Stimulated activated naive B cell treated with anti-CD40 and anti-IgM and Interleukin-4, amounts not matched to agents 10 μg/mL and 1 μg/mL and 100 μg/mL, for 72 hours (primary cell): Measurements from ENCODE around the gene DENR.
A peak's percentile ranks its signal among the peaks of the same experiment; 100 is the strongest.
"Not testable (repeated sequence)": the region's sequence is repeated elsewhere in the genome, so short reads cannot be mapped to it uniquely, and the experiment has no call there.

ENCODE experiments used
- ATAC-seq, 2 donors: fragments of 150-1000 bp; cut with Tn5 transposase; replicated peaks; 2 replicates each; pipeline ENCODE4 v1.10.0; 2021; ENCODE audit warnings: moderate library complexity in 1 of 2
- DNase-seq: peaks from one replicate; pipeline ENCODE4 v3.0.0; 2021
- H3K27ac Mint-ChIP-seq: one replicate; pipeline ENCODE4 v1.8.0; 2022; ENCODE audit warnings: mild to moderate bottlenecking, mixed read lengths
- H3K27me3 Mint-ChIP-seq, 2 donors: one replicate each; pipeline ENCODE4 v1.8.0; 2022; ENCODE audit warnings: mixed read lengths in 2 of 2
- H3K36me3 Mint-ChIP-seq, 2 donors: one replicate each; pipeline ENCODE4 v1.8.0; 2022; ENCODE audit warnings: mixed read lengths in 2 of 2, mild to moderate bottlenecking in 1 of 2
- H3K4me1 Mint-ChIP-seq, 2 donors: one replicate each; pipeline ENCODE4 v1.8.0; 2022; ENCODE audit warnings: mixed read lengths in 2 of 2, mild to moderate bottlenecking in 1 of 2
- H3K4me3 Mint-ChIP-seq, 2 donors: one replicate each; pipeline ENCODE4 v1.8.0; 2022; ENCODE audit warnings: mild to moderate bottlenecking in 2 of 2, mixed read lengths in 2 of 2, moderate library complexity in 1 of 2
- H3K9me3 Mint-ChIP-seq, 2 donors: one replicate each; pipeline ENCODE4 v1.8.0; 2022; ENCODE audit warnings: mixed read lengths in 2 of 2, mild to moderate bottlenecking in 1 of 2

The DENR gene

DNA sequence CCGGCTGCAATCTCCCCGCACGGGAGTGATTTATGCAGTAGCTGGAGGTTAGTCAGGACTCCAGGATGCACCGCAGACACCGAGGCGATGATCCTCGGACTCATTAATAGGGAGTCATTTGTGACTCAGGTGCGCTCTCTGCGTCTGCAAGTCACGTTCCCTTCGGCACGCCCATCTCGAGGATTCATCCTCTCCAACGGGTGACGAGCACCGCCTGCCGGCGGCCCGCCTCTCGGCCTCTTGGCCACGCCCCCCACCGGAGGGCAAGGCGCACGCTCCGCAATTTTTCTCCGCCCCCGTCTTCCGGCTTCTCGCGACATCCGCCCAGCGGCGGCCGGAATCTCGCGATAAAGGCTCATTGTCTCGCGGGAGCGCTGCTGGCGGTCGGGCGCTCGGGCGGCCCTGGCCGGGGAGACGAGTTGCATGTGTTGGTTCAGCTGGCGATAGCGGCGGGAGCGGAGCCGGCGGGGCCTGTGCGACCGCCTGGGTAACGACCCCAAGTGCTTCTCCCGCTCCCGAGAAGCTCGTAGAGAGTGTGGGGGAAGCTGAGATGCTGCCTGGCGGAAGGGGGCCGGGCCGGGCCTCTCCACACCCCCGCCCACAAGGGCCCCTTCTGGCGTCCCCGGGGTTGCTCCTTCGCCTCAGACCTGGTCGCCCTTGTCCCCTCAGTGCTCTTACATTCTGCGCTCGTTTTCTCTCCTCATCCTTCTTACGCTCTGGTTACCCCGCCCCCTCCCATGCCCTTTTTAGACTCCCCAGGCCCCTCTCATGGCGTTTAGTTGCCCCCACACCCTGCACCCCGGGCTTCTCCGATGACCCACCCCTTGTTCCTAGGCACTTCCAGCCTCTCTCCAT lies at the start of gene DENR:
Gene DENR, plus strand, starts transcription at position 361 of the 855 bp plus-strand sequence. CDS start 878 bp downstream, outside the sequence.
- no peaks in the 10 kb centered on the region for H3K27me3 Mint-ChIP-seq
- peak; percentile 89 to 96 for ATAC-seq
- H3K4me3 Mint-ChIP-seq: peak within 1 kb of the TSS; percentile 93 to 99
- peaks cover 29 to 42% of the 10 kb centered on the region in 2 donors for H3K36me3 Mint-ChIP-seq
- peak within 1 kb of the TSS; percentile 98 for H3K27ac Mint-ChIP-seq
- H3K9me3 Mint-ChIP-seq: no peaks in the 10 kb centered on the region
- peaks cover 39 to 59% of the 10 kb centered on the region in 2 donors for H3K4me1 Mint-ChIP-seq
- peak; percentile 99 for DNase-seq

DNA sequence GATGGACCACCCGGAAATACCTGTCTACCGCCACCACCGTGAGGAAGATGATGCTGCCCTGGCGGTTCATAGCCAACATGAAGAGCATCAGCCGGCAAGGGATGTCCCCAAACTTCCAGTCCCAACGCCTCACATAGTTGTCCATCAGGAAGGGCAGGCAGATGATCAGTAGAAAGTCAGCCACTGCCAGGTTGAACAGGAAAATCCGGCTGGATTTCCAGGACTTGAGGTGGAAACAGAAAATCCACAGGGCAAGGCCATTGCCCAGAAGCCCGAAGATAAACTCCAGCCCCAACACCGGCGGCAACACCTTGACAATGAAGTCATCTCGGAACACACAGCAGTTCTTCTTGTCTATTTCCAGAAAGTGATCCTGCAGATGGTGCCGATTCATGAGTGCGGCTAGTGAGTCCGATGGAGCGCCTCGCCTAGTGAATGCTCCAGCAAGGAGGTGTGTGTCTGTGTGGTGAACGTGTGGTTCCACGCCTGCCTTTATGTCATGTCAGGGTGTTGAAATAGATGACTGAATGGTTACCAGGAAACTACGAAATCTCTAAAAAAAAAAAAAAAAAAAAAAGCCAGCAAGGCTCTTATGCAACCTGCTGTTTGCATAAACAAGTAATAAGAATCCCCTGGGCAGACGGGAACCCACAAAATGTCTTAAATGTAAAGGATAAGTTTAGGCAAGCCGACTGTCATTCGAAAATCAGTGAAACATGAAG lies 49.6 kb upstream of the DENR start, which contains the start of gene HCAR2:
Gene HCAR2, minus strand, starts transcription at position 468 of the 722 bp plus-strand sequence. Its CDS starts 74 bp downstream, at position 394.
- H3K27ac Mint-ChIP-seq, H3K9me3 Mint-ChIP-seq, H3K27me3 Mint-ChIP-seq, H3K36me3 Mint-ChIP-seq, H3K4me3 Mint-ChIP-seq, H3K4me1 Mint-ChIP-seq, DNase-seq, ATAC-seq: not testable (repeated sequence)

DNA sequence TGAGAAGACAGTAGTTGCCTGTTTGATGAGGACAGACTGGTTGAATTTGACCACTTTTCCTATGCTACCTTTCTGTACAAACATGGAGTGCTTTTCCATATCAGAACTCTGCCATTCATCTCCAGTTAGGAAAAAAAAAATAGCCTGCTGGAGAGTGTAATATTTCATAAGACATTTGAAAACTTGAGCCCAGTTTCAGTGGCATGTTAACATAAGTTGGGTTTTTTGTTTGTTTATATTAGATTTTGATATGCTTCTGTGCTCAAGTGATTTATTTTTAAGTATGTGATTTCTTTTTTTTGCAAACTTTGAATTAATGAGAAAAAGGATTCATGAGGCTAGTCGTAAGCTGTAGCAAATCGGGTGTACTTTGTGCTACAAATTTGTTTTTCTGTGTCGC lies 48.8 kb upstream of the DENR start:
- not testable (repeated sequence) for H3K27me3 Mint-ChIP-seq, H3K27ac Mint-ChIP-seq

GRCh38 chr12:122709287-122709686 lies 43.3 kb upstream of the DENR start:
- H3K36me3 Mint-ChIP-seq, H3K4me3 Mint-ChIP-seq, H3K27me3 Mint-ChIP-seq, H3K9me3 Mint-ChIP-seq, H3K27ac Mint-ChIP-seq, ATAC-seq, DNase-seq: not testable (repeated sequence)
- H3K4me1 Mint-ChIP-seq: peaks cover 11 to 12% of the 10 kb centered on the region in 2 donors

More for the DNA sequence above, 48.8 kb upstream of the DENR start:
- not testable (repeated sequence) for H3K4me3 Mint-ChIP-seq, H3K9me3 Mint-ChIP-seq, ATAC-seq, H3K36me3 Mint-ChIP-seq, H3K4me1 Mint-ChIP-seq, DNase-seq

DNA sequence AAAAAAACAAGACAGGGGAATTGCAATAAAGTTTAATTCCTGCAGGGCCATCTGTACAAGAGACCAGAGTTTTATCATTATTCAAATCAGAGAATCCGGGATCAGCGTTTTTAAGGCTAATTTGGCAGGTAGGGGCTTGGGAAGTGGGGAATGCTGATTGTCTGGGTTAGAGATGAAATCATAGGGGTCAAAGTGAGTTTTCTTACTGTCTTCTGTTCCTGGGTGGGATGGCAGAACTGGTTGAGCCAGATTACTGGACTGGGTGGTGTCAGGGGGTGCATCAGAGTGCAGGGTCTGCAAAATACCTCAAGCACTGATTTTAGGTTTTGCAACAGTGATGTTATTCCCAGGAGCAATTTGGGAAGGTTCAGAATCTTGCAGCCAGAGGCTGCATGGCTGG lies 42.3 kb upstream of the DENR start:
- not testable (repeated sequence) for H3K27me3 Mint-ChIP-seq, H3K27ac Mint-ChIP-seq, ATAC-seq, H3K36me3 Mint-ChIP-seq, DNase-seq, H3K4me3 Mint-ChIP-seq, H3K9me3 Mint-ChIP-seq
- peaks cover 11 to 12% of the 10 kb centered on the region in 2 donors for H3K4me1 Mint-ChIP-seq

DNA sequence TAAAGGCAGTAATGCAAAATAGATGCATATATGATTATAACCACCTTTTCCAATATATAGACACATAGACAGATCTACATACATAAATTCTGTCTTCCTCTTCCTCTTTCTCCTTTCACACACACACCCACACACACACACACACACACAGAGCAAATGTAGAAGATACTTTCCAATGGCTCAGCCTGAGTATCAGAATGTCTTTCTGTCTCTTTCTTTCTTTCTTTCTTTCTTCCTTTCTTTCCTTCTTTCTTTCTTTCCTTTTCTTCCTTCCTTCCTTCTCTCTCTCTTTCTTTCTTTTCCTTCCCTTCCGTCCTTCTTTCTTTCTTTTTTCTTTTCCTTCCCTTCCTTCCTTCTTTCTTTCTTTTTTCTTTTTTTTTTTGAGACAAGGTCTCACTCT lies 41.4 kb upstream of the DENR start:
- H3K36me3 Mint-ChIP-seq, DNase-seq, H3K27me3 Mint-ChIP-seq, H3K9me3 Mint-ChIP-seq, H3K27ac Mint-ChIP-seq: not testable (repeated sequence)
- ATAC-seq: peak; percentile 74 to 81
- peaks cover 11 to 12% of the 10 kb centered on the region in 2 donors for H3K4me1 Mint-ChIP-seq
- peak overlapping the region in 1 of 2 donors; percentile 11 for H3K4me3 Mint-ChIP-seq

GRCh38 chr12:122713491-122714188 lies 39.0 kb upstream of the DENR start:
- H3K4me1 Mint-ChIP-seq: peaks cover 11 to 12% of the 10 kb centered on the region in 2 donors
- DNase-seq, ATAC-seq, H3K4me3 Mint-ChIP-seq, H3K36me3 Mint-ChIP-seq, H3K27ac Mint-ChIP-seq, H3K27me3 Mint-ChIP-seq, H3K9me3 Mint-ChIP-seq: not testable (repeated sequence)

- not testable (repeated sequence) for H3K36me3 Mint-ChIP-seq, ATAC-seq, DNase-seq, H3K9me3 Mint-ChIP-seq, H3K27me3 Mint-ChIP-seq, H3K4me3 Mint-ChIP-seq, H3K27ac Mint-ChIP-seq
- H3K4me1 Mint-ChIP-seq: peaks cover 13 to 14% of the 10 kb centered on the region in 2 donors
These were observed 37.4 kb upstream of the DENR start for GRCh38 chr12:122715211-122715610.

GRCh38 chr12:122716658-122717057 lies 36.0 kb upstream of the DENR start, which contains the start of gene HCAR3:
TSS of gene HCAR3 (minus strand) at chr12:122716811. CDS start at chr12:122716737, 74 bp downstream.
- H3K9me3 Mint-ChIP-seq, H3K27ac Mint-ChIP-seq, DNase-seq, H3K4me3 Mint-ChIP-seq, ATAC-seq, H3K36me3 Mint-ChIP-seq, H3K27me3 Mint-ChIP-seq: not testable (repeated sequence)
- peaks cover 10 to 17% of the 10 kb centered on the region in 2 donors for H3K4me1 Mint-ChIP-seq

DNA sequence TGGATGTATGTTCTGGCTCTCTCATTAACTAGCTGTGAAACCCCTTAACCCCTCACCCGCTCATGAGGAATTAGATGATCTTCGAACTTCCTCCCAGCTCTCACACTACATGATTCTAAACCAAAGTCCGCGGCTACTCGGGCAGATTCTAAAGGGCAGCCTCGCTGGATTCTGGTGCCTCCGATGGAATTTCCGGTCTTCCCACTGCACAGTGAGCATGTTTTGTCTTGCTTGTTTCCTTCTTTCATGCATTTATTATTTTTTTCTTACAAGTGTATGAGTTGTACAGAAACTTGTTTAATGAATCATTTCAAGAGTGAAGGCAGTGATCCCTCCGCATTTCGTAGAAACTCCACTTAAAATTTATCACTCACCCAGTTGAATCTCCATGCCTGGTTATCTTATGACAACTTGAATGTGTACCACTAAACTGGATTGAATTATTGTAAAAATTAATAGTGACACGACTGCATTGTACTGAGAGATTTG lies 31.5 kb upstream of the DENR start:
- Mint-ChIP-seq H3K27ac (no peak overlapping the region), H3K4me3 (no peak overlapping the region), H3K9me3 (no peaks in the 10 kb centered on the region), H3K36me3 (no peaks in the 10 kb centered on the region), H3K27me3 (no peaks in the 10 kb centered on the region), H3K4me1 (peaks cover 29 to 49% of the 10 kb centered on the region in 2 donors)
- ATAC-seq (peak; percentile 39 to 48), DNase-seq (no peak)

DNA sequence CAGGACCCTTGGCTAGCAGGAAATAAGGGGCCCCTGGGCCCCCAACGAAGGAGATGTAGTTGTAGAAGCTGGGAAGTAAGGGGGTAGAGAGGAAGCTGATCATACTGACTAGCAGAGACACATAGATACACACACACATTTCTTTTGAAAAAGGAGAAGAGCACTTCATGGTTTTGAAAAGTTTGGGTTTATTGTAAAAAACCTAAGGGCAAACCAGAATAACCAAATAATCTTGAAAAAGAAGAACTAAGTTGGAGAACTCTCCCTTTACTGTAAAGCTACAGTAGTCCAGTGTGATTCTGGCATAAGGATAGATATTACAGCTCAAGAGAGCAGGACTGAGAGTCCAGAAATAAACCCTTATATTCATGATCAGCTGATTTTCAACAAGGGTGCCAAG lies 30.2 kb upstream of the DENR start:
- Mint-ChIP-seq H3K27me3 (no peaks in the 10 kb centered on the region), H3K9me3 (no peaks in the 10 kb centered on the region), H3K4me1 (peaks cover 33 to 55% of the 10 kb centered on the region in 2 donors), H3K36me3 (no peaks in the 10 kb centered on the region), H3K27ac (no peak overlapping the region), H3K4me3 (no peak overlapping the region)
- peak in 1 of 2 donors; percentile 26 for ATAC-seq
- DNase-seq: no peak

DNA sequence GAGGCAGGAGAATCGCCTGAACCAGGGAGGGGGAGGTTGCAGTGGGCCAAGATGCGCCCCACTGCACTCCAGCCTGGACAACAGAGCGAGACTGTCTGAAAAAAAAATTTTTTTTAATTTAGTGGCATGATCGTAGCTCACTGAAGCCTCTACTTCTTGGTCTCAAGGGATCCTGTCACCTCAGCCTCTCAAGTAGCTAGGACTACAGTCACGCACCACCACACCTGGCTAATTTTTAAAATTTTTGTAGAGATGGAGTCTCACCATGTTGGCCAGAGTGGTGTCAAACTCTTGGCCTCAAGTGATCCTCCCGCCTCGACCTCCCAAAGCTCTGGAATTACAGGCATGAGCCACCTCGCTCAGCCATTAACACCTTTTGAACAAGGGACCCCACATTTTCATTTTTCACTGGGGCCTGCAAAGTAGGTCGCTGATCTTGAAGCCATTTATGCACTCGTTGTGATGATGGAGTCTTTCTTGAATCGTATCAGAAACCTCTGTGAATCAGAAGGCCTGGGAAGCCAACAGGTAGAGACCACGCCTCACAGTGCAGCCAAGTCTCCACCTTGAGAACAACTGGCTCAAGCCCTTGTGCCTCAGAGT lies 27.9 kb upstream of the DENR start:
- H3K9me3 Mint-ChIP-seq: no peaks in the 10 kb centered on the region
- DNase-seq (no peak), ATAC-seq (peak; percentile 63 to 65)
- no peaks in the 10 kb centered on the region for H3K36me3 Mint-ChIP-seq
- peak overlapping the region; percentile 70 for H3K27ac Mint-ChIP-seq
- no peaks in the 10 kb centered on the region for H3K27me3 Mint-ChIP-seq
- no peak overlapping the region for H3K4me3 Mint-ChIP-seq
- H3K4me1 Mint-ChIP-seq: peaks cover 31 to 55% of the 10 kb centered on the region in 2 donors

- Mint-ChIP-seq H3K36me3 (no peaks in the 10 kb centered on the region), H3K4me1 (peaks cover 34 to 49% of the 10 kb centered on the region in 2 donors), H3K9me3 (no peaks in the 10 kb centered on the region), H3K4me3 (peak overlapping the region; percentile 9 to 30), H3K27ac (peak overlapping the region; percentile 71), H3K27me3 (no peaks in the 10 kb centered on the region)
- peak in 1 of 2 donors; percentile 1 for ATAC-seq
- no peak for DNase-seq
These were observed 27.1 kb upstream of the DENR start for GRCh38 chr12:122725452-122726079.
